Stimulated activated CD8-positive, alpha-beta memory T cell treated with anti-CD3 and anti-CD28 coated beads, Interleukin-7, amount 100 ng/mL, for 4 hours (primary cell): Measurements from ENCODE around the gene POU2AF2.
"Not testable (repeated sequence)": the region's sequence is repeated elsewhere in the genome, so short reads cannot be mapped to it uniquely, and the experiment has no call there.

ENCODE experiments used
- DNase-seq, 2 donors: peaks; one replicate each; pipeline ENCODE4 v3.0.0-alpha.2; 2020; ENCODE audit warnings: low read depth in 2 of 2

Gene POU2AF2

GRCh38 chr11:111258046-111258445 lies 12.5 kb downstream of the POU2AF2 start:
- no peak for DNase-seq

- no peak for DNase-seq
Observed at GRCh38 chr11:111259896-111260295, 14.4 kb downstream of the POU2AF2 start.

GRCh38 chr11:111260811-111261210 lies 15.3 kb downstream of the POU2AF2 start:
- no peak for DNase-seq

- DNase-seq, result no peak
Observed at GRCh38 chr11:111264646-111265045, 19.1 kb downstream of the POU2AF2 start.

GRCh38 chr11:111265421-111265820 lies 19.9 kb downstream of the POU2AF2 start:
- no peak for DNase-seq

- not testable (repeated sequence) for DNase-seq
Observed at GRCh38 chr11:111268303-111268702, 22.8 kb downstream of the POU2AF2 start.

- DNase-seq, result no peak
Observed at GRCh38 chr11:111269146-111269868, 23.8 kb downstream of the POU2AF2 start.

GRCh38 chr11:111272420-111272819 lies 26.9 kb downstream of the POU2AF2 start:
- DNase-seq, result no peak

GRCh38 chr11:111282562-111283075 lies 37.1 kb downstream of the POU2AF2 start:
- no peak for DNase-seq

GRCh38 chr11:111283945-111284481 lies 38.5 kb downstream of the POU2AF2 start:
- DNase-seq, result no peak

GRCh38 chr11:111285189-111286091 lies 39.9 kb downstream of the POU2AF2 start:
- no peak for DNase-seq

- no peak for DNase-seq
Observed at GRCh38 chr11:111291764-111292163, 46.2 kb downstream of the POU2AF2 start.

GRCh38 chr11:111292408-111292807 lies 46.9 kb downstream of the POU2AF2 start:
- DNase-seq, result not testable (repeated sequence)

- DNase-seq, result no peak
Observed at GRCh38 chr11:111296196-111296595, 50.7 kb downstream of the POU2AF2 start.

GRCh38 chr11:111297696-111298095 lies 52.2 kb downstream of the POU2AF2 start:
- no peak for DNase-seq

- DNase-seq, result no peak
Observed at GRCh38 chr11:111298413-111299100, 53.0 kb downstream of the POU2AF2 start, which contains the start of gene POU2AF3. Gene POU2AF3 (plus strand): TSS chr11:111298546. CDS start chr11:111298582, 36 bp downstream.

- no peak for DNase-seq
Observed at GRCh38 chr11:111299101-111300026, 53.8 kb downstream of the POU2AF2 start.

GRCh38 chr11:111300569-111300968 lies 55.0 kb downstream of the POU2AF2 start:
- no peak for DNase-seq

GRCh38 chr11:111301004-111301841 lies 55.7 kb downstream of the POU2AF2 start:
- DNase-seq, result no peak

GRCh38 chr11:111301842-111302118 lies 56.3 kb downstream of the POU2AF2 start:
- DNase-seq, result no peak
